Breast epithelium (tissue), 3 donors: ENCODE results near the gene ZNF398.

Experiments
- POLR2A ChIP-seq: fragments of 450-650 bp; IDR thresholded peaks from one replicate; pipeline ENCODE4 v1.6.1; 2016; ENCODE audit warnings: antibody characterized with exemption, mild to moderate bottlenecking, moderate library complexity
- POLR2AphosphoS5 ChIP-seq, 3 donors: sonication (generic); formaldehyde crosslinking; IDR thresholded peaks; one replicate each; pipeline ENCODE4 v1.6.1; 2017; ENCODE audit warnings: antibody characterized with exemption in 3 of 3
- TF ChIP-seq, protein P1 (sequence below), 3 donors: fragments of 450-650 bp; IDR thresholded peaks; one replicate each; pipeline ENCODE4 v1.5.1; 2016 to 2017; ENCODE audit warnings: antibody characterized with exemption in 3 of 3, mild to moderate bottlenecking in 3 of 3, moderate library complexity in 3 of 3

DNA sequence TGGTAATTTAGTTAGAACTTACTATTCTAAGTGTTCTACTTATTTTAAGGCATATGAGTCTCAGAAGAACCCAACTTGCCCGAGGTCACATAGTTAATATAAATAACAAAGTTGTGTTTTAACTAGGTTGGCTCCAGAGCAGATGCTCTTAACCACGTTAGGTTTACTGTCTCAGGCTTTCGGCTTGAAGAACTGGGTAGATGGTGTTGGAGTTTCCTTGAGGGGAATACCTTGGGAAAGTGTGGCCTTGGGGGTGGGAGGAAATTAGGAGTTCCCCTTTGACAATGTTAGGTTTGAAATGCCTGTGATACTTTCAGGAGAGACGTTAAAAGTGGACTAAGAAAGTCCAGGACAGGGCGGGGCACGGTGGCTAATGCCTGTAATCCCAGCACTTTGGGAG lies 9.6 kb downstream of the ZNF398 start:
- TF ChIP-seq POLR2A (no peak), POLR2AphosphoS5 (IDR thresholded peaks at IDR 0.05) (no peak)
- TF ChIP-seq, protein P1, sequence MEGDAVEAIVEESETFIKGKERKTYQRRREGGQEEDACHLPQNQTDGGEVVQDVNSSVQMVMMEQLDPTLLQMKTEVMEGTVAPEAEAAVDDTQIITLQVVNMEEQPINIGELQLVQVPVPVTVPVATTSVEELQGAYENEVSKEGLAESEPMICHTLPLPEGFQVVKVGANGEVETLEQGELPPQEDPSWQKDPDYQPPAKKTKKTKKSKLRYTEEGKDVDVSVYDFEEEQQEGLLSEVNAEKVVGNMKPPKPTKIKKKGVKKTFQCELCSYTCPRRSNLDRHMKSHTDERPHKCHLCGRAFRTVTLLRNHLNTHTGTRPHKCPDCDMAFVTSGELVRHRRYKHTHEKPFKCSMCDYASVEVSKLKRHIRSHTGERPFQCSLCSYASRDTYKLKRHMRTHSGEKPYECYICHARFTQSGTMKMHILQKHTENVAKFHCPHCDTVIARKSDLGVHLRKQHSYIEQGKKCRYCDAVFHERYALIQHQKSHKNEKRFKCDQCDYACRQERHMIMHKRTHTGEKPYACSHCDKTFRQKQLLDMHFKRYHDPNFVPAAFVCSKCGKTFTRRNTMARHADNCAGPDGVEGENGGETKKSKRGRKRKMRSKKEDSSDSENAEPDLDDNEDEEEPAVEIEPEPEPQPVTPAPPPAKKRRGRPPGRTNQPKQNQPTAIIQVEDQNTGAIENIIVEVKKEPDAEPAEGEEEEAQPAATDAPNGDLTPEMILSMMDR (IDR thresholded peaks at IDR 0.05): no peak
